ENCODE data around the gene SPEM1.
A peak's percentile ranks its signal among the peaks of the same experiment; 100 is the strongest.

The SPEM1 gene

DNA sequence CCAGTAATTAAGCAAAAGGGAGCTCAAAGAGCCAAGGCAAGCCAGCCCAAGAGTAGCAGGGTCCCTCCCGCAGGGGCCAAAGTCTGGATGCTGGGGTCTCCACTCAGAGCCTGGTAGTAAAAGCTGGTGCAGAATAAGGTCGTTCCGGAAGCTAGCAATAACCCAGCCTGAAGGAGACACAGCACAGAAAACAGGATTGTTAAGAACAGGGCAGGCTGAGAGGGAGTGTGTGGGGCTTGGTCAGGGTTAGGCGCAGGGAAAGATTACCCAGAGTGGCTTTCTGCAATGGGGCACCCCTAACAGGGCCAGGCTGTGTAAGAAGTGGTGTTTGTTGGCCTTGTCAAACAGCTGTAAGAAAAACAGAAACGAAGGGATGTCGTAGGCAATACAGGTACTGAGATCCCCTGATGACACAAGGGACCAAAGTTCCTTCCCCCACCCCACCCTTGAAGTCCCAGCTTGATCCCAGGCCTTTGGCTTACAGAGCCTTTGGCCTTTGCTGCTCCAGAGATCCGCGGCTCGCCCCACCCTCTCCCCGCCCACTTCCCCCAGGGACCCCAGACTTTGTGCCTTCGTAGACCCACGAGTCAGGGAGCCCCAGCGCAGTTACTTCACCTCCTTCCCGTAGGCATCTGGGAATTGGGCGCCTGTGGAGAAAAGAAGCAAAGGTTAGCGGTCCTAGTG is 16.9 kb upstream of the SPEM1 start:
- no peak for DNase-seq (ENCODE audit: low read depth in 2 of 2)

DNA sequence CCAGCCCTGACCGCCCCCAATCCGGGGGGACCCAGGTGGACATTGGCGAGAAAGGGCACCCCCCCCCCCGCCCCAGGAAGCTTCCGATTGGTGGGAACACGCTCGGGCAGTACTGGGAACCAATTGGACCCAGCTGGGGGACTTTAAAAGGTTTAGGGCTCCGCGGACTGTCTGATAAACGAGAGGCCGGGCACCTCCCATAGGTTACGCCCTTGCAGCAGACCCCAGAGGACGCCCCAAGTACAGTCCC is 16.5 kb upstream of the SPEM1 start:
- no peak for DNase-seq (ENCODE audit: low read depth in 2 of 2)

DNA sequence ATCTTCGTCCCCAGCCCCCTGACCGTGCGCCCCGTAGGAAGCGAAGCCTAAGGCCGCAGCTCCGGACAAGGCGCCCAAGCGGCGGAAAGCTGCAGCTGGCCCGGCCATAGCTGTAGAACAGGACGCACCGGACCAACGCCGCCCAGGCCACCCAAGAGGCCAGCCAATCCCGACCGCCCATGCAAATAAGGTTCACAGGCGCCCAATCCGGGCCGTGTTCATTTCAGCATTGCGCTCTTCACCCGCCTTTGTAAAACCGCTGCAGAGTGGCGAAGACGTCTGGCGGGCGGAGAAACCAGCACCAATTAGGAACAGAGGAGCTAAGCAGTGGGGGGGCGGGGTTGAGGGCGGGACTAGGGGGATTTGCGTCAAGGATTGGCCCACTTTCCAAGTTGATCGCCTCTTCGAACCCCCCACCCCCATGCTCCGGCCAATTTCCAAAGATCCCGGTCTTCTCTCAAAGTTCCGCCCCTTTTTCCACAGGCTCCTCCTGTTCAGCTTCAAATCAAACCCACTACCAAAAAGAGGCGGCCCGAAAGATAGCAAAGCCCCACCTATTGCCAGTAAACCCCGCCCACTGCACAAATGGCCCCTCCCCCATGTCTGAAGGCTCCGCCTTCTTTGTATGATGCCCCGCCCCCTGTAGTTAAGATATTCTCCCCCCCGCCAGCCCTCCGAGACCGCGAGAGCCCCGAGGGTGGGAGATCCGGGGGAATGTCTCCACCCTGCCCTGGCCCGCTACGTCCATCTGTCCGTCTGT is 16.0 kb upstream of the SPEM1 start, which contains the start of gene TMEM256:
Gene TMEM256, minus strand, starts transcription at position 121 of the 760 bp plus-strand sequence. Its CDS starts 13 bp downstream, at position 108.
- peak; percentile 93 to 95 for DNase-seq (ENCODE audit: low read depth in 2 of 2)

DNA sequence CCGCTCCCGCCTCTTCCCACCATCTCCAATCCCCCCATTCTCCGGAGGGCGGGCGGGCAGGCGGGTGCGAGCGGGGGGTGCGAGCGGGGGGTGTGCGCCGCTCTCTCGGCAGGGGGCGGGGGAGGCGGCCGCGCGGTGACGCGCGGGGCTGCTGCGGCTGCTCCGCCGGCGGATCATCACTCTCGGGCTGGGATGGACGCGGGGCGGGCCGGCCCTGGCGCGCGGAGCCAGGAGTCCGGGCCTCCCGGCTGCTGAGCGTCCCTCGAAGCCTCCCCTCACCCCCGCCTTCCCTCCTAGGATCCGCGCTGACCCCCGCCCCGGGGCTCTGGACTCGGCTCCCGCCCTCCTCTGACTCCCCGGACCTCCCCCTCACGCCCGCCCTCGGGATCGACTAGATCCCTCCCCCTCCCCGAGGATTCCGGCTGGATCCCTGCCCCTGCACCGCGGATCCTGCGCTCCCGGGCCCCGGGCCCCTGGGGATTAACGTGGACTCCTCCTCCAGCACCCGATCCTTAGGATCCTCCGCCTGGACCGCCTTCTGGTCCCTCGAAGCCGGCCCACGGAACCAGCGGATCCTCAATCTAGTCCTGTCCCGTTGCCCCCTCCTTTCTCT is 15.3 kb upstream of the SPEM1 start:
- peak in 1 of 2 donors; percentile 57 for DNase-seq (ENCODE audit: low read depth in 2 of 2)

DNA sequence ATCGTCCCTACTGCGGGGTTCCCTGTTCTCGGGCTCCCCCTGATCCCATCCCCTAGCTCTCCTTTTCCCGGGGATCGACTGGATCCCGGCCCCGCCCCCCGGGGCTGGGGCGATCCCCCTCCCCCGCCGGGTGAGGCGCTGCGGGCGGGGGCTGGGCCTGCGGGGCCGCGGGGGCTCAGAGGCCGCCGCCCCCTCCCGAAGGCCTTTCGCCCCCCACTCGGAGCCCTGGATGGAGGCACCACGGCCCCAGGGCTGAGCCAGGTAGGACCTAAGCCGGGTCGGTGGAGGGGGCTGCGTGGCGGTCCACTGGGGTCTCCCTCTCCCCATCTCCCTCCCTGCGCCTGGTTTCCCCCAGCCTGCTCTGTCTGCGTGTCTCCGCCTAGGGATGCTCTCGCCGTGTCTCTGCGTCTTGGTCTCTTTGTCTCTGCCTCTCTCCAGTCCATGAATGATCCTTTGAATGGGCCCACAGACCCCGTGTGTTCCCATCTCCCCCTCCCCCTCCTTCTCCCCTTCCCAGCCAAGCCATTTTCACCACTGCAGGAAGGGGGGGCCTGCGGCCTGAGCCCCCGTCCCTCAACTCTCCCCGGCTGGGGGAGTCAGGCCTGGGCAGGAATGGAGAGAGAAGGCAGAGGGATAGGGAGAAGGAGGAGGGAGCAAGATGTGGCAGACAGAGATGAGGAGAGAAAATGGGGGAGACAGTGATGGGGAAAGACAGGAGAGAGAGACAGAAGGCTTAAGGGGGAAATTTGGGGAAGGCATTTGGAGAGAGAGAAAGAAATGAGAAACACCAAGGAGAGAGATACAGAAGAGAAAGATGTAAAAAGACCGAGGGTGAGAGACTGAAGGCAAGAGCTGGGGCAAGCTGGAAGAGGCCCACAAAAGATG is 14.5 kb upstream of the SPEM1 start:
- DNase-seq (ENCODE audit: low read depth in 2 of 2), result no peak

DNA sequence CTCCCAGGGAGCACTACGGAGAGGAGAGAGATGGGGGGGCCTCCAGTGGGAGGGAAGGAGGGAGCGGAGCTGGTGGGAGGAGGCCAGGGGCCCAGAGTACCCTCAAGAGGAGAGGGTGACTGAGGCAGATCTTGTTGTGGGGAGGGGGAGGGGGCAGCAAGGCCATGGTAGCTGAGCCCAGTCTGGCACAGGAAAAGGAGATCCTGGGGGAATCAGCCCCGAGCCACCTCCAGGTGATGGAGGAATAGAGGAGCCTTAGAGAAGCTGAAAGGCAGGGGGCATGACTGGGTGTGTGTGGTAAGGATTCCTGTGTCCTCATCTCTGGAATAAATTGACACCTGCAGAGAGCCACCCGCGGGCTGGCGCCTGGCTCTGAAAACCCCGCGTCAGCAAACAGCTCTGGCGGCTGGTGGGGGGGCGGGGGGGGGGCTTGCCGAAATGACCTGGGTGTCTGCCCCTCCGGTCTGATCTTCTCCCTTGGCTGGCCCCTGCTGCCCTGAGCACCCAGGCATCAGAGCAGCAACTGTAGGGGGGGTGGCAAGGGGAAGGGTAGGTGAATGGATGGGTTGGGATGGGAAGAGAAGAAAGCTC is 13.8 kb upstream of the SPEM1 start:
- DNase-seq (ENCODE audit: low read depth in 2 of 2), result no peak

DNA sequence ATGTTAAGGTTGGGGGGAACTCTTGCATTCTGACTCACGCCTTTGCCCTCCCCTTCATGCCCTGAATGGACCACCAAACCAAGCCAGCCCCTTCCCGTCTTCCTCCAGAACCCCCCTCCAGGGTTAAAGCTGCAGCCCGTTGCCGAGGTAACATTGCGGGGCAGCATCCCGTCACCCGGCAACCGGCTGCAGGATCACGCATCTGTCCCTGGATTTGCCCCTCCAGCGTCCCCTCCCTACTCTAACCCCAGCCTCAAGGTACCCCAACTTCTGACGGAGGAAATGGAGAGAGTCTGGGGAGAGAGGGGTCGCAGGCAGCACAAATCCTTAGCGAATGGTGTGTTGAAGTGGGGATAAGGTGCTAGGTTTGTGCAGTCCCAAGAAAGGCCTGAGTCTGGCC is 13.0 kb upstream of the SPEM1 start:
- DNase-seq (ENCODE audit: low read depth in 2 of 2), result no peak

DNA sequence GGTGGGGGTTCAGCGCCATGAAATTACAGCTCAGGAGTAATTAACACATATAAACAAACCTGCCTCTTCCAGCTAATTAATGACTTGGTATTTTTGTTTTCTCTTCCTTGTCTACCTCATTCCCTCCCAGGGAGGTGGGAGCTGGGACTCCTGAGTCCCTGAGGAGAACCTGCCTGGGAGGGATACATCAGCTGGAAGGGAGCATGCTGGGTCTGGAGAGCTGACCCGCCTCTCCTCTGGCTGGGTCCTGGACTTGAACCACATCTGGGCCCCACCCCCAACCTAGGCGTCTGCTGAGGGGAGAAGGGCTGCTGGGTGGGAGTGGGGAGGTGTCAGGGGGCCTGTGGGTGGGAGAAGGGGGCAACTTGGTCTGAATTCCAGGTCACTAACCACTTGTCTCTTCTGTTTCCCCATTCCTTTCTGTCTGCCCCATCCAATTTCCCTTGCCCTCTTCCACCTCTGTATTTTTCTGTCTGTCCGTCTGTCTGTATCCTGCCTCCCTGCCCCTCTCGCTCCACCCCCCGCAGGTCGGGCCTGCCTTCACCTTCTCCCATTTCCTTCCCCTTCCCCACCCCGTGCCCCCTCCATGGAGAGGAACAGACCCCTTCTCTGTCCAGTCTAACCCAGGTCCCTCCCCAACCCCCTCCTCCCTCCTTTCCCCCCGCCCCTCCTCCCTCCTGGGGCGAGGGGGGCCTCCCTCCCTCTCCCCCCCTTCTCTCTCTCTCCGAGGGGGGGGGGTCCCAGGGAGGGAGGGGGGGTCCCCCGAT is 12.5 kb upstream of the SPEM1 start, which contains the start of gene NLGN2:
Gene NLGN2, plus strand, starts transcription at position 361 of the 767 bp plus-strand sequence. CDS start 411 bp downstream, outside the sequence.
- DNase-seq (ENCODE audit: low read depth in 2 of 2), result no peak

DNA sequence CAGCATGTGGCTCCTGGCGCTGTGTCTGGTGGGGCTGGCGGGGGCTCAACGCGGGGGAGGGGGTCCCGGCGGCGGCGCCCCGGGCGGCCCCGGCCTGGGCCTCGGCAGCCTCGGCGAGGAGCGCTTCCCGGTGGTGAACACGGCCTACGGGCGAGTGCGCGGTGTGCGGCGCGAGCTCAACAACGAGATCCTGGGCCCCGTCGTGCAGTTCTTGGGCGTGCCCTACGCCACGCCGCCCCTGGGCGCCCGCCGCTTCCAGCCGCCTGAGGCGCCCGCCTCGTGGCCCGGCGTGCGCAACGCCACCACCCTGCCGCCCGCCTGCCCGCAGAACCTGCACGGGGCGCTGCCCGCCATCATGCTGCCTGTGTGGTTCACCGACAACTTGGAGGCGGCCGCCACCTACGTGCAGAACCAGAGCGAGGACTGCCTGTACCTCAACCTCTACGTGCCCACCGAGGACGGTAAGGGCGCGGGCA is 11.8 kb upstream of the SPEM1 start:
- no peak for DNase-seq (ENCODE audit: low read depth in 2 of 2)

DNA sequence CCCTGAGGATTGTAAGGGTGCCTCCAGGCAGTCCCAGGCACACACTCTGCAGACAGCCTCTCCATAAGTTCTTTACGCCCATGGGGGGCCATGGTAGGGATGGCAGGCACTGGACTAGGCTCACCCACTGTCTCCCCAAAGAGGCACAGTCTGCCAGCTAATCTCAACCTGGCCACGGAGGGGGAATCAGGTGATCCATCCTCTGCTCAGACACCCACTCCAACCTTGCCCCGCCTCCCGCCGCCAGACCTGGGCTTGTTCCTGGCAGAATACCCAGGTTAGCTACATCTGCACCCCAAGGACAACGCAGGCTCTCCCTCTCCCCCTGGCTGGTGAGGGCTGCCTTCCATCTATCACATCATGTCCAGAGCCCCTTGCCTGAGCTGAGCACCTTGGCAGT is 11.3 kb upstream of the SPEM1 start:
- no peak for DNase-seq (ENCODE audit: low read depth in 2 of 2)

DNA sequence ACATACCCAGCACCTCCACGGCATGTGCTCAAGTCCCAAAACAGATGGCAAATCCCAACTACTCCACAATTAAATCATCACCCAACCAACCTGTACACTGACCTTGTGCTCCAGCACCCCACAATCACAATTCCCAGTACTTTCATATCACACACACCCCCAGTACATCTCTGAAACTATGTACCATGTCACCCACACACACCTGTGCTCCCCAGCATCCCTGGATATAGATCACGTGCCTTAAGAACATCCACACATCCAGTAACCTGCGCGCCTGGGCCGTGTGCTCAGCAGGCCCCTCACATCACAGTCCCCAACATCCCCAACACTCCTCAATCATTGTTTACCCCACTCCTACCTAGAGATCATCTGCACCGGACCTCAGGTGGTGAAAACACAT is 10.4 kb upstream of the SPEM1 start:
- DNase-seq (ENCODE audit: low read depth in 2 of 2), result no peak

DNA sequence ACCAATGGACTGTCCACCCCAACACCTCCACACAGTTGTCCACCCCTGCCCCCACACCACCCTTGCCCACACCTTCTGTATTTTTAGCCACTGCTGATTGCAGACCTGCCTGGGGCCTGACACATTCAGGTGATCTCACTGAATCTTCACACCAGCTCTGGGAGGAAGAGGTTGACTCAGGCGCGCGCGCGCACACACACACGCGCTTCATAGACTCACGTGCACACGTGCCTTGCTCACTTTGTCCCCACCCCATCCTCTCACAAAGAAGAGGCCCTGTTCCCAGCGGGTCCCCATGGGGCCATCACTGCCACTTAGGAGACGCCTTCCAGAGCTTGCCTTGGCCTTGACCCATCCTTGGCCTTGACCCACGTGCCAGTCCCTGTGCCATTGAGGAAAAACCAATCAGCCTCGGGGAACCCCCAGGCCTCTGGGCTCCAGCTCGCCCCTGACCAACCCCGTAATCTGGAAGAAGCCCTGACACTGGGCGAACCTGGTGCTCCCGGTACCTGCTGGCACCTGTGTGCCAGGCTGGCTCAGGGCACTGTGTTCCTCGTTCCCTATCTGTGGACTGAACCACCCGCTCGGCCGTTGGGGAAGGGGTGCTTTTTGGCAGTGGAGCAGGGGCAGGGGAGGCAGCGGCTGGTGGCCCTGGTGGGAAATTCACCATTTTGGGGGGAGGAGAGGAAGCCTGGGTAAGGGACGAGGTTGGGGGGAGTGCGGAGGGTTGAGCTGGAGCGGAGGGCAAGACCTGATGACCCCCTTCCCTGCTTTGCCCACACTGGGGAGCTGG is 9.3 kb upstream of the SPEM1 start:
- DNase-seq (ENCODE audit: low read depth in 2 of 2), result no peak

DNA sequence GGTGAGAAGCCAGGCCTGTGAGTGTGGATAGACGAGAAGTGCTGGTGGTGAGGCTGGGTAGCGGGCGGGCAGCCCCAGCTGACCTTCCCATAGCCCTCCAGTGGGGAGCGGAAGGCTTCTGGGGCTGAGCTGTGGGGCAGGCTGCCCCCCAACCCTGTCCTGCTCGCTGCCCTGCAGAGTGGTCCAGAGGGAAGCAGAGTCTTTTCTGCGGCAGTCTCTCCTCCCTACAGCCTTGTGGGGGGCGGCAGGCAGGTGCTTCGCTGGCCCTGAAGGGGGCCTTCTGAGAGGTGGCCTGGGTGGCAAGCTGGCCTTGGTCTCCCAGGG is 8.7 kb upstream of the SPEM1 start:
- no peak for DNase-seq (ENCODE audit: low read depth in 2 of 2)

DNA sequence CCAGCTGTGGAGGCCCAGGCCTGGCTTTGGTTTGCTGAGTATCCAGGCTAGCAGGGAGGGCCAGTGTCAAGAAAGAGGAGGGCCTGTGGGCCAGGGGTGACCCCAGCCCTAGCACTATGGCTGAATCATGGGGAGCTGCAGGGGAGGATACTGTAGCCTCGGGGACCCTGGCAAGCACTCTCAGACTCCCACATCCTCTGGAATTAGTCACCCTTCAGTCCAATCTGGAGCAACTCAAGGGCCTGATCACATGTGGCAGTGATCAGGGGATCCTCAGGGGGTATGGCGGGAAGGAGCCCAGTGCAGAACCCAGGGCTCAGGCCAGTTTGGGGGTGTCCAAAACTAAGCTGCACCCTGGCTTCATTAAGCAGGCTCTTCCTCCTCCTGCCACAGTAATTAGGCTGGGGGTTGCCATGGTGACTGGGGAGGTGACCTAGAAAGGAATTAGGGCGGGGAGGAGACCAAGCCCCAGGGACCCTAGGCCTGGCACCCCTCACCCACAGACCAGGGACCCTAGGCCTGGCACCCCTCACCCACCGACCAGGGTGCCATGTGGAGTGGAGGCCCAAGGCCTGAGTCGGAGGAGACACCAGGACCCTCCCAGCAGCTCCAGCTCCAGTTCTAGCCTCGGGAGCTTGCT is 6.7 kb upstream of the SPEM1 start:
- no peak for DNase-seq (ENCODE audit: low read depth in 2 of 2)

DNA sequence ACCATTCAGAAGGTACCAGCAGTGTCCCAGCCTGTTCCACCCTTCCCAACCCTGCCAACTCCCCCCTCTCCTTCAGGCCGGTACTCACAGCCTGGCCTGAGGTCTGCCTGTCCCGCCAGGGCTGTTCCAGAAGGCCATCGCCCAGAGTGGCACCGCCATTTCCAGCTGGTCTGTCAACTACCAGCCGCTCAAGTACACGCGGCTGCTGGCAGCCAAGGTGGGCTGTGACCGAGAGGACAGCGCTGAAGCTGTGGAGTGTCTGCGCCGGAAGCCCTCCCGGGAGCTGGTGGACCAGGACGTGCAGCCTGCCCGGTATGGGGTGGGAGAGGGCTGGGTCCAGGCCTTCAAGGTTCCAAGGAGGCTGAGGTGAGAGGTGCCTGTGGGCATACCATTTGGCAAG is 5.3 kb upstream of the SPEM1 start:
- DNase-seq (ENCODE audit: low read depth in 2 of 2), result no peak

DNA sequence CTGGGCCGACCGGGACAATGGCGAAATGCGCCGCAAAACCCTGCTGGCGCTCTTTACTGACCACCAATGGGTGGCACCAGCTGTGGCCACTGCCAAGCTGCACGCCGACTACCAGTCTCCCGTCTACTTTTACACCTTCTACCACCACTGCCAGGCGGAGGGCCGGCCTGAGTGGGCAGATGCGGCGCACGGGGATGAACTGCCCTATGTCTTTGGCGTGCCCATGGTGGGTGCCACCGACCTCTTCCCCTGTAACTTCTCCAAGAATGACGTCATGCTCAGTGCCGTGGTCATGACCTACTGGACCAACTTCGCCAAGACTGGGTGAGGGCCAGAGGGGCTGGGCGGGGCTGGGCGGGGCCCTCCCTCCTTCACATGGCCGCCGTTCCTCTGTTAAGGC is 4.3 kb upstream of the SPEM1 start:
- DNase-seq (ENCODE audit: low read depth in 2 of 2), result no peak

DNA sequence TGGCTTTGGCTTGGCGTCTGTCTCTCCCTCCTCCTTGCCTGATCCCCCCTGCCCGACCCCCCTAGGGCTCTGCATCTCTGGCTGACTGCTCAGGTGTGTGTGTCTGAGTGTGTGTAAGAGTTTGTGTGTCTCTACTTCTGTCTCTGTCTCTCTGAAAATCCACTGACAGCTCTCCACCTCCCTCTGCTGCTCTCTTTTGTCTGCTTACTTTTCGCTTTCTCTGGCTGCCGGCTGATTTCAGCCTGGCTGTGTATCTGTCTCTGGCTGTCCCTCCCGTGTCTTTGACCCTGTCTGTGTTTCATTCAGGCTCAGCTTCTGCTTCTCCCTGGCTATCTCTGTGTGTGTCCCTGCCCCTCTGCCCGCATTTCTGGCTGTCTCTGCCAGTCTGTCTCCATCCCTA is 3.8 kb upstream of the SPEM1 start:
- no peak for DNase-seq (ENCODE audit: low read depth in 2 of 2)

DNA sequence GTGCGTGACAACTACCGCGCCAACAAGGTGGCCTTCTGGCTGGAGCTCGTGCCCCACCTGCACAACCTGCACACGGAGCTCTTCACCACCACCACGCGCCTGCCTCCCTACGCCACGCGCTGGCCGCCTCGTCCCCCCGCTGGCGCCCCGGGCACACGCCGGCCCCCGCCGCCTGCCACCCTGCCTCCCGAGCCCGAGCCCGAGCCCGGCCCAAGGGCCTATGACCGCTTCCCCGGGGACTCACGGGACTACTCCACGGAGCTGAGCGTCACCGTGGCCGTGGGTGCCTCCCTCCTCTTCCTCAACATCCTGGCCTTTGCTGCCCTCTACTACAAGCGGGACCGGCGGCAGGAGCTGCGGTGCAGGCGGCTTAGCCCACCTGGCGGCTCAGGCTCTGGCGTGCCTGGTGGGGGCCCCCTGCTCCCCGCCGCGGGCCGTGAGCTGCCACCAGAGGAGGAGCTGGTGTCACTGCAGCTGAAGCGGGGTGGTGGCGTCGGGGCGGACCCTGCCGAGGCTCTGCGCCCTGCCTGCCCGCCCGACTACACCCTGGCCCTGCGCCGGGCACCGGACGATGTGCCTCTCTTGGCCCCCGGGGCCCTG is 3.0 kb upstream of the SPEM1 start:
- no peak for DNase-seq (ENCODE audit: low read depth in 2 of 2)

DNA sequence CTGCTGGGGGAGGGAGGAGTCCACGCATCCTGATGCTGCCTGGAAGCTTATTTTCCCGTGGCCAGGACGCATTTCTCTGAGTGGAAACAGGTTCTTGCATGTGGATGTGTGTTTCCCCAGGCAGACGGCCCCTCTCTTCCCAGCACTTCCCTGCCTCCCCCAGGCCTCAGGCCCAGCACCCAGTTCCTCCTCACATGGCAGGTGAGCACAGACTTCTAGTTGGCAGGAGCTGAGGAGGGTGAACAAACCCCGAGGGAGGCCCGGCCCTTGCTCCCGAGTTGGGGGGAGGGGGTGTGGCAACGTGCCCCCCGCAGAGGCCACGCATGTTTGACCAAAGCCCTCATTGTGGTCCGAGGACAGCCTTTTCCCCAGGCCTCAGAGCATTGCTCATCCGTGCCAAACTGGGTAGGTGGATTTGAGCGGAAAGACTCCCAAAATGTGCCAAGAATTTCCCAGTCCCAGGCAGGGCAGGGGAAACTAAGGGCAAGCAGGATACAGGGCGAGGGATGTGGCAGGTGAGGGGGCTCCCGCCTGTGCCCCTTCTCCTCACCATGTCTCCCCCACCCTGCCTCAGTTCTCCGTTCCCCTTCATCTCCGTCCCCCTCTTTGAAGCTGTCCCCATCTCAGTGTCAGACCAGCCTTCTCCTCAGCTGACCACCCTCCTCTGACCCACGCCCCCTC is 1.5 kb upstream of the SPEM1 start:
- DNase-seq (ENCODE audit: low read depth in 2 of 2), result no peak
